DOHH2 (cell line): Measurements from ENCODE around the gene SEMA4D.
A peak's percentile ranks its signal among the peaks of the same experiment; 100 is the strongest.

Experiments used
- H3F3A ChIP-seq: fragments of 200-600 bp; sonication (generic), shearing (Covaris generic); 2 replicates; pipeline ENCODE4 v1.6.0; 2016; ENCODE audit warnings: antibody characterized with exemption, mild to moderate bottlenecking; ENCODE audit not compliant: control insufficient read depth, insufficient read depth
- H3K27ac ChIP-seq: fragments of 200-600 bp; sonication (generic); 2 replicates; pipeline ENCODE4 v1.5.1; 2014; ENCODE audit warnings: low read depth, mild to moderate bottlenecking, low read length, moderate library complexity
- H3K27me3 ChIP-seq: fragments of 200-600 bp; sonication (generic); 2 replicates; pipeline ENCODE4 v1.6.1; 2014; ENCODE audit warnings: mild to moderate bottlenecking, low read length, mixed read lengths; ENCODE audit not compliant: control insufficient read depth
- H3K36me3 ChIP-seq: fragments of 200-600 bp; sonication (generic); 2 replicates; pipeline ENCODE4 v1.6.1; 2014; ENCODE audit warnings: mild to moderate bottlenecking, low read length, moderate library complexity, mixed read lengths; ENCODE audit not compliant: control insufficient read depth
- H3K4me1 ChIP-seq: fragments of 200-600 bp; sonication (generic); 2 replicates; pipeline ENCODE4 v1.6.1; 2014; ENCODE audit warnings: mild to moderate bottlenecking, low read length, mixed read lengths; ENCODE audit not compliant: control insufficient read depth
- H3K4me2 ChIP-seq: fragments of 200-600 bp; sonication (generic); 2 replicates; pipeline ENCODE4 v1.6.0; 2014; ENCODE audit warnings: mild to moderate bottlenecking, low read length, moderate library complexity
- H3K4me3 ChIP-seq: fragments of 200-600 bp; sonication (generic); 2 replicates; pipeline ENCODE4 v1.5.1; 2014; ENCODE audit warnings: mild to moderate bottlenecking, low read length, mixed read lengths
- H3K79me2 ChIP-seq: fragments of 200-600 bp; sonication (generic); 2 replicates; pipeline ENCODE4 v1.6.1; 2014; ENCODE audit warnings: mild to moderate bottlenecking, low read length, mixed read lengths; ENCODE audit not compliant: control insufficient read depth
- H3K9me2 ChIP-seq: fragments of 200-600 bp; sonication (generic); replicated peaks from 2 replicates; pipeline ENCODE4 v1.6.1; 2014; ENCODE audit warnings: mild to moderate bottlenecking, low read length, mixed read lengths; ENCODE audit not compliant: control insufficient read depth
- H3K9me3 ChIP-seq: fragments of 200-600 bp; sonication (generic); 2 replicates; pipeline ENCODE4 v1.6.1; 2014; ENCODE audit warnings: antibody characterized with exemption, low read length, mixed read lengths; ENCODE audit not compliant: control insufficient read depth, insufficient read depth
- H4K20me1 ChIP-seq: fragments of 200-600 bp; sonication (generic); 2 replicates; pipeline ENCODE4 v1.6.0; 2014; ENCODE audit warnings: low read depth, mild to moderate bottlenecking, antibody characterized with exemption, low read length, moderate library complexity; ENCODE audit not compliant: control insufficient read depth, insufficient read depth
- CTCF ChIP-seq: fragments of 200-600 bp; sonication (generic); IDR thresholded peaks from one replicate; pipeline ENCODE4 v1.5.1; 2014; ENCODE audit warnings: antibody characterized with exemption, mild to moderate bottlenecking, low read depth, low read length; ENCODE audit not compliant: poor library complexity, severe bottlenecking
- EZH2phosphoT487 ChIP-seq: fragments of 200-600 bp; sonication (generic); IDR thresholded peaks from 2 replicates; pipeline ENCODE4 v1.6.1; 2017; ENCODE audit warnings: borderline replicate concordance, mild to moderate bottlenecking, antibody characterized with exemption, low read length, moderate library complexity, mixed read lengths

Gene SEMA4D

GRCh38 chr9:89468281-89468960, 29.5 kb downstream of the SEMA4D start:
- peaks cover 6% of the 10 kb centered on the region for H3K79me2 ChIP-seq
- H3K36me3 ChIP-seq = no peaks in the 10 kb centered on the region
- H3K4me2 ChIP-seq = no peak overlapping the region
- peaks cover 14% of the 10 kb centered on the region for H4K20me1 ChIP-seq
- no peaks in the 10 kb centered on the region for H3K27me3 ChIP-seq
- H3K9me3 ChIP-seq = no peaks in the 10 kb centered on the region
- no peaks in the 10 kb centered on the region for H3K9me2 ChIP-seq
- peaks cover 43% of the 10 kb centered on the region for H3K4me1 ChIP-seq
- no peaks in the 10 kb centered on the region for H3F3A ChIP-seq
- H3K4me3 ChIP-seq = no peak overlapping the region
- TF ChIP-seq CTCF (no peak), EZH2phosphoT487 (no peak)
- no peak overlapping the region for H3K27ac ChIP-seq

GRCh38 chr9:89467278-89467625, 30.7 kb downstream of the SEMA4D start:
- Histone ChIP-seq H3K4me1 (peaks cover 43% of the 10 kb centered on the region), H4K20me1 (peaks cover 14% of the 10 kb centered on the region), H3K9me3 (no peaks in the 10 kb centered on the region), H3K27me3 (no peaks in the 10 kb centered on the region), H3K4me2 (peak overlapping the region; percentile 23; the same call in 1 of the 2 replicates), H3K9me2 (no peaks in the 10 kb centered on the region), H3K27ac (no peak overlapping the region), H3K36me3 (no peaks in the 10 kb centered on the region), H3F3A (no peaks in the 10 kb centered on the region), H3K79me2 (peaks cover 6% of the 10 kb centered on the region), H3K4me3 (no peak overlapping the region)
- TF ChIP-seq CTCF (no peak), EZH2phosphoT487 (no peak)

- Histone ChIP-seq H3K9me2 (no peaks in the 10 kb centered on the region), H3K9me3 (no peaks in the 10 kb centered on the region), H3K79me2 (peaks cover 6% of the 10 kb centered on the region), H3K27me3 (no peaks in the 10 kb centered on the region), H4K20me1 (peaks cover 14% of the 10 kb centered on the region), H3K4me1 (peaks cover 43% of the 10 kb centered on the region), H3K36me3 (no peaks in the 10 kb centered on the region), H3K4me3 (no peak overlapping the region), H3K27ac (no peak overlapping the region), H3K4me2 (peak overlapping the region; percentile 23; the same call in 1 of the 2 replicates), H3F3A (no peaks in the 10 kb centered on the region)
- TF ChIP-seq EZH2phosphoT487 (no peak), CTCF (no peak)
Measured at GRCh38 chr9:89466451-89467277, 31.2 kb downstream of the SEMA4D start.
